ENCODE data around the gene EVI5. TPM values are rescaled to one million over a fixed set of nuclear protein-coding genes. Genes with fewer than 3 reads are reported as not detected.
"Not testable (repeated sequence)": the region's sequence is repeated elsewhere in the genome, so short reads cannot be mapped to it uniquely, and the experiment has no call there.

Gene EVI5
- polyA plus RNA-seq, 1 donor: 24.3 TPM

- DNase-seq: no peak
Observed at GRCh38 chr1:92691925-92692324, 93.0 kb downstream of the EVI5 start.

GRCh38 chr1:92690212-92690906 lies 94.5 kb downstream of the EVI5 start:
- DNase-seq: no peak

DNA sequence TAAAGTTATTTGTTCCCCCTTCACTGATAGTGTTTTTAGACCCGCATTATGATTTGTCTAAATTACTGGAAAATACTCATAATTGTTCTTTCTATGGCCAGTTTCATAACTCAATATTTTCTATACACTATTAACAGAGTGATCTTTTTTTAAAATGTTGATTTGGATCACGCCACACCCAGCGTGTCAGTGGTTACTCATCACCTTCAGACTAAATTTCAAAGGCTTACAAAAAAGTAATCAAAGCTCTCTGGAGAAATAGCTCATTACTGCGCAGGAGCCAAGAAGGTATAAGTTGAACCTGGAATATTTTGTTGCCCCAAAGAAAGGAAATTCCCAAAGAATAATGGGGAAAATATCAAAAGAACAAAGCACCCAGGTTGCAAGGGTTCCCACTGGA lies 104.9 kb downstream of the EVI5 start:
- no peak for DNase-seq

GRCh38 chr1:92663775-92664174 lies 121.1 kb downstream of the EVI5 start:
- no peak for DNase-seq

DNA sequence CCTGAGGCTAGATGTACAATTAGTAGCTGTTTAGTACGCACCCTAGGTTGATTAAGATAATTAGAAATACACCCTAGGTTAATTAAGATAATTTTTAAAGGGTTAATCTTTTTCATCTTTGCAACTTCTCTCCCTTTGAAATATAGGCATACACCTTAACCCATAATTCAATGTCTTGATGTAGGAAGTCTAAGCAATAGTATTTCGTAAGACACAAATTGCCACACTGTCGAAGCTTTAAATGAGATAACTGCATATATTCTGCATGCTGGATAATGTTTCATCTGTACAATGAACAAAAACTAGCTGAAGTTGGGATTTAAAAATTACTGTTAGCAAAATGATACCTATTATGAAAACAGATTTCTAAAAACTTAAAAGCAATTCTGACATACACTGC lies 122.9 kb downstream of the EVI5 start:
- DNase-seq: no peak

DNA sequence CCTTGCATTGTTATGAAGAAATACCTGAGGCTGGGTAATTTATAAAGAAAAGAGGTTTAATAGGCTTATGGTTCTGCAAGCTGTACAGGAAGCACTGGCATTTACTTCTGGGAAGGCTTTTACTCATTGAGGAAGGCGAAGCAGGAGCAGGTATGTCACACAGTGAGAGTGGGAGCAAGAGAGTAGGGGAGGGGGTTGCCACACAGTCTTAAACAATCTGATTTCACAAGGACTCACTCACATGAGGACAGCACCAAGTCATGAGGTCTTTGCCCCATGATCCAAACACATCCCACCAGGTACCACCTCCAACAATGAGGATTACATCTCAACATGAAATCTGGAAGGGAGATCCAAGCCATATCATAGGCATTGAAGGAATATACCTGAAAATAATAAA lies 127.2 kb downstream of the EVI5 start:
- no peak for DNase-seq

DNA sequence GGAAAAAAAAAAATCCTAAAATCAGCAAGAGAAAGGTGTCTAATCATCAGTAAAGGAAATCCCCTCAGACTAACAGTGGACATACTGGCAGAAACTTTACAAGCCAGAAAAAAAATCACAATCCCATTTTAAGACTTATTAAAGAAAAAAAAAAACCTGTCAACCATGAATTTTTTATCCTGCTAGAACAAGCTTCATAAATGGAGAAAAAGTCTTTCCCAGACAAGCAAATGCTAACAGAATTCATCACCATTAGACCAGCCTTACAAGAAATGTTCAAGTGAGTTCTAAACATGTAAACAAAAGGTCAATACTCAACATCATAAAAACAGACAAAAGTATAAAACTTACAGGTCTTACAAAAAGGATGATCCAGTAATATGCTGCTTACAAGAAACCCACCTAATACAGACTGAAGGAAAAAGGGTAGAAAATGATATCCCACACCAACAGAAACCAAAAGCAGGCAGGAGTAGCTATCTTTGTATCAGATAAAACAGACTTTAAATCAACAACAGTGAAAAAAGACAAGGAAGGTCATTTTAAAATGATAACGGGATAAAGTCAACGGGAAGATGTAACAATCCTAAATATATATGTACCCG lies 129.6 kb downstream of the EVI5 start:
- DNase-seq: no peak

DNA sequence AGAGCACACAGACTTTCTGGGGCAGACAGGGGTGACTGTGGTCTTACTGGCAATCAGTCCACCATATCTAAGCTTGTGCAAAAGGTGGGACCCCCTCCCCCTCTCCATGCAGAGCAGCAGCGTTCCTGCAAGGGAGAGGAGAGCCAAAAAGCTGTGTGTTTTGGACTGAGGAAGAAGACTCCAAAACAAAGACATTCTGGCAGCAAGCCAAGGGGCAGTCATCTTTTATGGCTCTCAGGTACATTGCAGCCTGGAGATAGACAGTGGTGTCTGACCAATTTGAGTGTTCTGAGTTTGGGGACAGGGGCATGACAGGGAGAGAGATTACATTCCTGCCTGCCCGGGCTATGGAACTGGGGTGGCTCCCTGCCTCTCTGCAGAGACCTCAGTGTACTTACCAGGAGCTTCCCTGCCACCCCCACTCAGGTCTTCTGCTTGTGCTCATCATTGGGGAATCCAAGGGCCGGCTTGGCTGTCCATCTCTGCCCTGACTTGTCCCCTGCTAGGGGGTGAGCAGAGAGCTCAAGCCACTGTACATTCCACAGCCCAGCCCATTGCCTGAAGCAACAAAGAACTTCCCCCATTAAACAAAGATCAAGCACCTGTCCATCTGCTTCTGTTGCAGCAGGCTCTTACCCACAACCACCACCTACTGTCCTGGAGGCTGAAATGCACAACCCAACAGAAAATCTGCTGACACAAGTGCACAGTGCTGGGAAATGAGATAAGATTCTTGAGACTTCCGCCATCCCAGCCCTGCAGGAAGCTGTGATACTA lies 131.1 kb downstream of the EVI5 start:
- no peak for DNase-seq

DNA sequence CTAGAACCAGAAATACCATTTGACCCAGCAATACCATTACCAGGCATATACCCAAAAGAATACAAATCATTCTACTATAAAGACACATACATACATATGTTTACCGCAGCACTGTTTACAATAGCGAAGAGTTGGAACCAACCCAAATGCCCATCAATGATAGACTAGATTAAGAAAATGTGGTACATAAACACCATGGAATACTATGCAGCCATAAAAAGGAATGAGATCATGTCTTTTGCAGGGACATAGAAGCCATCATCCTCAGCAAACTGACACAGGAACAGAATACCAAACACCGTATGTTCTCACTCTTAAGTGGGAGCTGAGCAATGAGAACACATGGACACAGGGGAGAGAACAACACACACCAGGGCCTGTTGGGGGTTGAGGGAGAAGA lies 144.2 kb downstream of the EVI5 start:
- DNase-seq: not testable (repeated sequence)

- DNase-seq: no peak
Observed at GRCh38 chr1:92638498-92638897, 146.4 kb downstream of the EVI5 start.

- DNase-seq: not testable (repeated sequence)
Observed at GRCh38 chr1:92635203-92635602, 149.7 kb downstream of the EVI5 start.

- no peak for DNase-seq
Observed at GRCh38 chr1:92623187-92623778, 161.6 kb downstream of the EVI5 start.

- DNase-seq: no peak
Observed at GRCh38 chr1:92619466-92620189, 165.3 kb downstream of the EVI5 start.

DNA sequence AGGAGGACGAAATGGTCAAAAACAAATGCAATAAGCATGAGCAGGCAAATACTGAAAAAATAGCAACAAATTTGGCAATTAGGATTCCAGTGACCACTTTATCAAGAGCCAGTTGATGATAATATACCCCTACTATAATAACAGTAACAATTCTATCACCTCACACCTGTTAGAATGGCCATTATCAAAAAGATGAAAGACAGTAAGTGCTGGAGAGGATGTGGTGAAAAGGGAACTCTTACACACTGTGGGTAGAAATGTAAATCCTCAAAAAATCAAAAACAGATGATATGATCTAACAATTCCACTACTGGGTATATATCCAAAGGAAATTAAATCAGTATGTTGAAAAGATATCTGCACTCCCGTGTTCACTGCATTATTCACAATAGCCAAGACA lies 183.9 kb downstream of the EVI5 start:
- no peak for DNase-seq

- DNase-seq: no peak
Observed at GRCh38 chr1:92599184-92599583, 185.7 kb downstream of the EVI5 start.

- not testable (repeated sequence) for DNase-seq
Observed at GRCh38 chr1:92589361-92589760, 195.5 kb downstream of the EVI5 start.

DNA sequence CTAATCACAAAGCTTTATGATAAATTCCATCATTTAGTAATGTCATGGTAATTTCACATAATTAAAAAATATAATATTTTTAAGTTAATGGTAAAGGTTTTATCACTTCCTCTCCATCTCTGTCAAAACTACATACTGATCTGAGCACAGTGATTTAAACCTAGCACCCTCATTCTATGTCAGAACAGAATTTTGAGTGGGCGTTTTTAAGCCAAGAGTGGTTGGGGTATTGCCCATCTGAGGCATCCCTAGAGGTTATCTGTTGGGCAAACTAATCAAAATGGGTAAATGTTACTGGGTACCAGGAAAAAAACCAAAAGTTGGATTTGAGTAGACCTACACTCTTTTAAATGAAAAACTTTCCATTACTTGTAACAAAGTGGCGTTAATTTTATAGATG lies 197.5 kb downstream of the EVI5 start:
- no peak for DNase-seq

DNA sequence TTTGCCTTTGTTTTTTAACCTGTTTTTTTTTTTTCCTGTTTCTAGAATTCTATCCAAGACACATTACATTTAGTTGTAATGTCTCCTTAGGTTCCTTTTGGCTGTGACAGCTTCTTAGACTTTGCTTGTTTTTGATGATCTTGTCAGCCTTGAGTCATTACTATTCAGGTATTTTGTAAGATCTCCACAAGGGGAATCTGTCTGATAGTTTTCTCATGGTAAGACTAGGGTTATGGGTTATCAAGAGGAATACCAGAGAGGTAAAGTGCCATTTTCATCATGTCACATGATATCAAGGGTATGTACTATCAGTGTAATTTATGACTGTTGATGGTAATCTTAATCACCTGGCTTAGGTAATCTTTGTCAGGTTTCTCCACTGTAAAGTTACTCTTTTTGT lies 199.1 kb downstream of the EVI5 start:
- no peak for DNase-seq

- DNase-seq: not testable (repeated sequence)
Observed at GRCh38 chr1:92584810-92585209, 200.1 kb downstream of the EVI5 start.

GRCh38 chr1:92583821-92584760 lies 200.8 kb downstream of the EVI5 start:
- no peak for DNase-seq

- no peak for DNase-seq
Observed at GRCh38 chr1:92577261-92577895, 207.5 kb downstream of the EVI5 start.
